HCT116 (cell line): Measurements from ENCODE around the gene TMCO4. TPM values are rescaled to one million over a fixed set of nuclear protein-coding genes. Genes with fewer than 3 reads are reported as not detected.

Experiments used
- ATAC-seq: fragments of 200-7000 bp; cut with Tn5 transposase; 2 replicates; pipeline ENCODE4 v1.9.1; 2020; ENCODE audit warnings: mild to moderate bottlenecking, moderate library complexity
- BruUV-seq: library from RNA; stranded (reverse); fragments of 400-500 nt; replicated peaks from 2 replicates; lab custom pipeline; 2021; lab: Mats Ljungman, UMichigan
- CTCF ChIA-PET: fragments of 300-600 bp; sonication (Branson Sonifier 250); formaldehyde crosslinking; loops from one replicate; lab custom pipeline; 2021; ENCODE audit warnings: antibody characterized with exemption; lab: Charles Lee
- POLR2A ChIA-PET: fragments of 300-600, 350-600 bp; sonication (Branson Sonifier 250); formaldehyde crosslinking; loops from one replicate; lab custom pipeline; 2021; ENCODE audit warnings: antibody characterized with exemption; lab: Charles Lee
- RAD21 ChIA-PET, 2 experiments: fragments of 300-600 bp; sonication (Branson Sonifier 250); formaldehyde crosslinking; loops; one replicate each; lab custom pipeline; 2023; ENCODE audit warnings: low total read pairs in 2 of 2; ENCODE audit not compliant: uncharacterized antibody in 2 of 2, unreplicated experiment in 2 of 2, low non-redundant PET in 1 of 2; lab: Charles Lee
- DNase-seq: peaks from one replicate; pipeline ENCODE4 v3.0.0-alpha.2; 2010; ENCODE audit warnings: low read depth, low spot score
- H2AFZ ChIP-seq: fragments of 200-600 bp; shearing (Covaris generic), sonication (generic); 2 replicates; pipeline ENCODE4 v1.6.1; 2017; ENCODE audit warnings: low read depth, mixed run types, mixed read lengths, antibody characterized with exemption, low read length; ENCODE audit not compliant: poor library complexity, severe bottlenecking
- H3K27ac ChIP-seq: 2 replicates; pipeline ENCODE4 v1.5.1; 2012; ENCODE audit warnings: low read depth, low read length
- H3K27me3 ChIP-seq: fragments of 200-600 bp; sonication (generic); 2 replicates; pipeline ENCODE4 v1.6.1; 2016; ENCODE audit warnings: mixed run types, low read length, mixed read lengths; ENCODE audit not compliant: insufficient read depth
- H3K36me3 ChIP-seq, 2 experiments: fragments of 200-500 bp in 1 of 2; fragments of 200-600 bp in 1 of 2; sonication (Bioruptor generic) in 1 of 2; sonication (generic) in 1 of 2; 2 replicates each; pipeline versions ENCODE4 v1.5.1 to v1.6.1; 2014 to 2016; ENCODE audit warnings: low read length in 2 of 2, inconsistent platforms in 1 of 2, mixed read lengths in 1 of 2, mixed run types in 1 of 2; ENCODE audit not compliant: insufficient read depth in 2 of 2, control insufficient read depth in 1 of 2
- H3K4me1 ChIP-seq, 2 experiments: fragments of 200-600 bp in 1 of 2; sonication (generic) in 1 of 2; 2 replicates each; pipeline versions ENCODE4 v1.5.1 to v1.6.1; 2012 to 2017; ENCODE audit warnings: low read length in 2 of 2, inconsistent platforms in 1 of 2, mild to moderate bottlenecking in 1 of 2, mixed read lengths in 1 of 2, mixed run types in 1 of 2, moderate library complexity in 1 of 2; ENCODE audit not compliant: insufficient read depth in 2 of 2, control insufficient read depth in 1 of 2
- H3K4me2 ChIP-seq: fragments of 200-600 bp; sonication (generic); 2 replicates; pipeline ENCODE4 v1.6.1; 2017; ENCODE audit warnings: mixed run types, low read length, mixed read lengths
- H3K4me3 ChIP-seq, 2 experiments: fragments of 200-600 bp in 1 of 2; sonication (generic) in 1 of 2; replicated peaks in 1 of 2; 2 replicates each; pipeline ENCODE4 v1.5.1; 2011 to 2016; ENCODE audit warnings: low read length in 2 of 2, control low read depth in 1 of 2, low read depth in 1 of 2, mild to moderate bottlenecking in 1 of 2, mixed read lengths in 1 of 2, mixed run types in 1 of 2
- H3K79me2 ChIP-seq: fragments of 200-600 bp; sonication (generic); 2 replicates; pipeline ENCODE4 v1.6.1; 2017; ENCODE audit warnings: mild to moderate bottlenecking, mixed run types, low read length, moderate library complexity, mixed read lengths; ENCODE audit not compliant: insufficient read depth
- H3K9ac ChIP-seq: fragments of 200-600 bp; sonication (generic); 2 replicates; pipeline ENCODE4 v1.6.1; 2016; ENCODE audit warnings: low read length, mixed read lengths
- H3K9me2 ChIP-seq: fragments of 200-600 bp; sonication (generic), shearing (Covaris generic); 2 replicates; pipeline ENCODE4 v1.6.1; 2017; ENCODE audit warnings: mixed run types, mild to moderate bottlenecking, moderate library complexity; ENCODE audit not compliant: insufficient read depth
- H3K9me3 ChIP-seq, 2 experiments: fragments of 200-500 bp in 1 of 2; fragments of 200-600 bp in 1 of 2; sonication (Bioruptor generic) in 1 of 2; sonication (generic) in 1 of 2; 2 replicates each; pipeline ENCODE4 v1.6.1; 2014 to 2017; ENCODE audit warnings: low read length in 2 of 2, mixed read lengths in 2 of 2, inconsistent platforms in 1 of 2, low read depth in 1 of 2, mild to moderate bottlenecking in 1 of 2, mixed run types in 1 of 2, moderate library complexity in 1 of 2; ENCODE audit not compliant: control insufficient read depth in 1 of 2, insufficient read depth in 1 of 2
- H4K20me1 ChIP-seq: fragments of 200-600 bp; sonication (generic), shearing (Covaris generic); 2 replicates; pipeline ENCODE4 v1.6.1; 2017; ENCODE audit warnings: mixed run types, mild to moderate bottlenecking, moderate library complexity; ENCODE audit not compliant: insufficient read depth
- CBX3 ChIP-seq: IDR thresholded peaks from 2 replicates; pipeline ENCODE4 v1.6.1; 2012; ENCODE audit warnings: low read depth
- CEBPB ChIP-seq: IDR thresholded peaks from 2 replicates; pipeline ENCODE4 v1.6.1; 2012; ENCODE audit warnings: low read depth
- EGR1 ChIP-seq: IDR thresholded peaks from 2 replicates; pipeline ENCODE4 v1.6.1; 2012; ENCODE audit warnings: low read depth
- EZH2 ChIP-seq: fragments of 200-600 bp; sonication (generic); IDR thresholded peaks from 2 replicates; pipeline ENCODE4 v1.6.1; 2017; ENCODE audit warnings: antibody characterized with exemption, mixed run types
- EZH2phosphoT487 ChIP-seq: fragments of 200-600 bp; IDR thresholded peaks from 2 replicates; pipeline ENCODE4 v1.6.1; 2018; ENCODE audit warnings: antibody characterized with exemption, borderline replicate concordance
- POLR2A ChIP-seq: IDR thresholded peaks from 2 replicates; pipeline ENCODE4 v1.7.0; 2011; ENCODE audit warnings: borderline replicate concordance; ENCODE audit not compliant: insufficient read depth, insufficient read length; ENCODE audit errors: extremely low read depth
- SIN3A ChIP-seq: IDR thresholded peaks from 2 replicates; pipeline ENCODE4 v1.6.1; 2012; ENCODE audit warnings: low read depth
- SP1 ChIP-seq: IDR thresholded peaks from 2 replicates; pipeline ENCODE4 v1.6.1; 2012; ENCODE audit warnings: low read depth
- YY1 ChIP-seq: IDR thresholded peaks from 2 replicates; pipeline ENCODE4 v1.6.1; 2011; ENCODE audit warnings: low read length, low read depth, moderate library complexity, mild to moderate bottlenecking; ENCODE audit not compliant: insufficient replicate concordance; ENCODE audit errors: extremely low read depth
- ZFX ChIP-seq: fragments of 450-650 bp; IDR thresholded peaks from 2 replicates; pipeline ENCODE4 v1.6.1; 2017
- intact Hi-C: fragments of 100-400 bp; cut with micrococcal nuclease; formaldehyde crosslinking; loops from 2 replicates; pipeline ENCODE4 v1.10.0; 2022
- total RNA-seq: library from RNA; stranded (reverse); gene quantifications from one replicate; pipeline ENCODE4 v1.2.1, GENCODE V29; 2021; ENCODE audit not compliant: unreplicated experiment
- TF ChIP-seq, protein P1 (sequence below), 3 experiments: fragments of 200-600 bp in 1 of 3; sonication (generic) in 1 of 3; IDR thresholded peaks in 2 of 3; conservative IDR thresholded peaks in 1 of 3; 2 replicates each; pipeline ENCODE4 v1.5.1; 2012 to 2017; ENCODE audit warnings: low read depth in 2 of 3, low read length in 2 of 3, antibody characterized with exemption in 1 of 3, borderline replicate concordance in 1 of 3, control low read depth in 1 of 3, mild to moderate bottlenecking in 1 of 3, mixed read lengths in 1 of 3, mixed run types in 1 of 3, moderate library complexity in 1 of 3; ENCODE audit not compliant: insufficient read depth in 1 of 3
- TF ChIP-seq, protein P2 (sequence below): IDR thresholded peaks from 2 replicates; pipeline ENCODE4 v1.6.1; 2011; ENCODE audit warnings: mild to moderate bottlenecking, low read length, moderate library complexity; ENCODE audit not compliant: insufficient replicate concordance; ENCODE audit errors: extremely low read depth
- TF ChIP-seq, protein P3 (sequence below): IDR thresholded peaks from 2 replicates; pipeline ENCODE4 v1.6.1; 2012
- TF ChIP-seq, protein P4 (sequence below): IDR thresholded peaks from 2 replicates; pipeline ENCODE4 v1.6.1; 2012; ENCODE audit warnings: low read depth
- TF ChIP-seq, protein P5 (sequence below): IDR thresholded peaks from 2 replicates; pipeline ENCODE4 v1.6.1; 2012

TMCO4 gene
- total RNA-seq, 1 experiment from 2014 or later = 12.7 TPM

- no TSS peak for BruUV-seq
- ATAC-seq = no peak
- H3K79me2 ChIP-seq = no peaks in the 10 kb centered on the region
These were observed 116.8 kb downstream of the TMCO4 start for GRCh38 chr1:19682901-19683300.

More at GRCh38 chr1:19682901-19683300, 116.8 kb downstream of the TMCO4 start:
- ChIA-PET CTCF (interaction anchor here (1.0 kb wide), 1 partner anchor 29 kb away, joined by 3 read pairs; no protein-coding TSS in a partner anchor), POLR2A (no interaction called here), RAD21 (no interaction called here)
- TF ChIP-seq, protein P1, sequence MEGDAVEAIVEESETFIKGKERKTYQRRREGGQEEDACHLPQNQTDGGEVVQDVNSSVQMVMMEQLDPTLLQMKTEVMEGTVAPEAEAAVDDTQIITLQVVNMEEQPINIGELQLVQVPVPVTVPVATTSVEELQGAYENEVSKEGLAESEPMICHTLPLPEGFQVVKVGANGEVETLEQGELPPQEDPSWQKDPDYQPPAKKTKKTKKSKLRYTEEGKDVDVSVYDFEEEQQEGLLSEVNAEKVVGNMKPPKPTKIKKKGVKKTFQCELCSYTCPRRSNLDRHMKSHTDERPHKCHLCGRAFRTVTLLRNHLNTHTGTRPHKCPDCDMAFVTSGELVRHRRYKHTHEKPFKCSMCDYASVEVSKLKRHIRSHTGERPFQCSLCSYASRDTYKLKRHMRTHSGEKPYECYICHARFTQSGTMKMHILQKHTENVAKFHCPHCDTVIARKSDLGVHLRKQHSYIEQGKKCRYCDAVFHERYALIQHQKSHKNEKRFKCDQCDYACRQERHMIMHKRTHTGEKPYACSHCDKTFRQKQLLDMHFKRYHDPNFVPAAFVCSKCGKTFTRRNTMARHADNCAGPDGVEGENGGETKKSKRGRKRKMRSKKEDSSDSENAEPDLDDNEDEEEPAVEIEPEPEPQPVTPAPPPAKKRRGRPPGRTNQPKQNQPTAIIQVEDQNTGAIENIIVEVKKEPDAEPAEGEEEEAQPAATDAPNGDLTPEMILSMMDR (IDR thresholded peaks at IDR 0.05 in 2 of 3, conservative IDR thresholded peaks at IDR 0.05 in 1 of 3; ENCODE audit: borderline replicate concordance in 1 of 3, insufficient read depth in 1 of 3, low read depth in 2 of 3, low read length in 2 of 3) = no peak
- no peak for TF ChIP-seq ZFX
- no peak for TF ChIP-seq EZH2phosphoT487
- TF ChIP-seq EZH2 = no peak
- TF ChIP-seq YY1 = no peak
- TF ChIP-seq, protein P2, sequence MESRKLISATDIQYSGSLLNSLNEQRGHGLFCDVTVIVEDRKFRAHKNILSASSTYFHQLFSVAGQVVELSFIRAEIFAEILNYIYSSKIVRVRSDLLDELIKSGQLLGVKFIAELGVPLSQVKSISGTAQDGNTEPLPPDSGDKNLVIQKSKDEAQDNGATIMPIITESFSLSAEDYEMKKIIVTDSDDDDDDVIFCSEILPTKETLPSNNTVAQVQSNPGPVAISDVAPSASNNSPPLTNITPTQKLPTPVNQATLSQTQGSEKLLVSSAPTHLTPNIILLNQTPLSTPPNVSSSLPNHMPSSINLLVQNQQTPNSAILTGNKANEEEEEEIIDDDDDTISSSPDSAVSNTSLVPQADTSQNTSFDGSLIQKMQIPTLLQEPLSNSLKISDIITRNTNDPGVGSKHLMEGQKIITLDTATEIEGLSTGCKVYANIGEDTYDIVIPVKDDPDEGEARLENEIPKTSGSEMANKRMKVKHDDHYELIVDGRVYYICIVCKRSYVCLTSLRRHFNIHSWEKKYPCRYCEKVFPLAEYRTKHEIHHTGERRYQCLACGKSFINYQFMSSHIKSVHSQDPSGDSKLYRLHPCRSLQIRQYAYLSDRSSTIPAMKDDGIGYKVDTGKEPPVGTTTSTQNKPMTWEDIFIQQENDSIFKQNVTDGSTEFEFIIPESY = no peak
- TF ChIP-seq, protein P3, sequence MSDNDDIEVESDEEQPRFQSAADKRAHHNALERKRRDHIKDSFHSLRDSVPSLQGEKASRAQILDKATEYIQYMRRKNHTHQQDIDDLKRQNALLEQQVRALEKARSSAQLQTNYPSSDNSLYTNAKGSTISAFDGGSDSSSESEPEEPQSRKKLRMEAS = no peak
- TF ChIP-seq, protein P4, sequence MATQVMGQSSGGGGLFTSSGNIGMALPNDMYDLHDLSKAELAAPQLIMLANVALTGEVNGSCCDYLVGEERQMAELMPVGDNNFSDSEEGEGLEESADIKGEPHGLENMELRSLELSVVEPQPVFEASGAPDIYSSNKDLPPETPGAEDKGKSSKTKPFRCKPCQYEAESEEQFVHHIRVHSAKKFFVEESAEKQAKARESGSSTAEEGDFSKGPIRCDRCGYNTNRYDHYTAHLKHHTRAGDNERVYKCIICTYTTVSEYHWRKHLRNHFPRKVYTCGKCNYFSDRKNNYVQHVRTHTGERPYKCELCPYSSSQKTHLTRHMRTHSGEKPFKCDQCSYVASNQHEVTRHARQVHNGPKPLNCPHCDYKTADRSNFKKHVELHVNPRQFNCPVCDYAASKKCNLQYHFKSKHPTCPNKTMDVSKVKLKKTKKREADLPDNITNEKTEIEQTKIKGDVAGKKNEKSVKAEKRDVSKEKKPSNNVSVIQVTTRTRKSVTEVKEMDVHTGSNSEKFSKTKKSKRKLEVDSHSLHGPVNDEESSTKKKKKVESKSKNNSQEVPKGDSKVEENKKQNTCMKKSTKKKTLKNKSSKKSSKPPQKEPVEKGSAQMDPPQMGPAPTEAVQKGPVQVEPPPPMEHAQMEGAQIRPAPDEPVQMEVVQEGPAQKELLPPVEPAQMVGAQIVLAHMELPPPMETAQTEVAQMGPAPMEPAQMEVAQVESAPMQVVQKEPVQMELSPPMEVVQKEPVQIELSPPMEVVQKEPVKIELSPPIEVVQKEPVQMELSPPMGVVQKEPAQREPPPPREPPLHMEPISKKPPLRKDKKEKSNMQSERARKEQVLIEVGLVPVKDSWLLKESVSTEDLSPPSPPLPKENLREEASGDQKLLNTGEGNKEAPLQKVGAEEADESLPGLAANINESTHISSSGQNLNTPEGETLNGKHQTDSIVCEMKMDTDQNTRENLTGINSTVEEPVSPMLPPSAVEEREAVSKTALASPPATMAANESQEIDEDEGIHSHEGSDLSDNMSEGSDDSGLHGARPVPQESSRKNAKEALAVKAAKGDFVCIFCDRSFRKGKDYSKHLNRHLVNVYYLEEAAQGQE = no peak
- TF ChIP-seq, protein P5, sequence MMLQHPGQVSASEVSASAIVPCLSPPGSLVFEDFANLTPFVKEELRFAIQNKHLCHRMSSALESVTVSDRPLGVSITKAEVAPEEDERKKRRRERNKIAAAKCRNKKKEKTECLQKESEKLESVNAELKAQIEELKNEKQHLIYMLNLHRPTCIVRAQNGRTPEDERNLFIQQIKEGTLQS = no peak
- no peak for TF ChIP-seq CEBPB
- TF ChIP-seq POLR2A = no peak
- TF ChIP-seq SIN3A = no peak
- TF ChIP-seq CBX3 = no peak
- TF ChIP-seq SP1 = no peak
- TF ChIP-seq EGR1 = no peak
- Histone ChIP-seq H3K4me1 (no peaks in the 10 kb centered on the region), H3K36me3 (no peaks in the 10 kb centered on the region), H3K4me3 (no peak overlapping the region), H3K27me3 (no peaks in the 10 kb centered on the region), H3K4me2 (no peak overlapping the region), H4K20me1 (no peaks in the 10 kb centered on the region), H3K27ac (no peak overlapping the region), H3K9me2 (no peaks in the 10 kb centered on the region), H3K9me3 (no peaks in the 10 kb centered on the region), H2AFZ (no peak overlapping the region), H3K9ac (no peak overlapping the region)
- intact Hi-C loops = no loop called here
- DNase-seq = no peak
